Limb (tissue), 2 donors: ENCODE results near the gene PTPRN2.
"Not testable (repeated sequence)": the region's sequence is repeated elsewhere in the genome, so short reads cannot be mapped to it uniquely, and the experiment has no call there.

ENCODE experiments used
- DNase-seq, 2 donors: peaks; one replicate each; pipeline ENCODE4 v3.0.0-alpha.2; 2016; ENCODE audit errors: extremely low spot score in 2 of 2

Gene PTPRN2

DNA sequence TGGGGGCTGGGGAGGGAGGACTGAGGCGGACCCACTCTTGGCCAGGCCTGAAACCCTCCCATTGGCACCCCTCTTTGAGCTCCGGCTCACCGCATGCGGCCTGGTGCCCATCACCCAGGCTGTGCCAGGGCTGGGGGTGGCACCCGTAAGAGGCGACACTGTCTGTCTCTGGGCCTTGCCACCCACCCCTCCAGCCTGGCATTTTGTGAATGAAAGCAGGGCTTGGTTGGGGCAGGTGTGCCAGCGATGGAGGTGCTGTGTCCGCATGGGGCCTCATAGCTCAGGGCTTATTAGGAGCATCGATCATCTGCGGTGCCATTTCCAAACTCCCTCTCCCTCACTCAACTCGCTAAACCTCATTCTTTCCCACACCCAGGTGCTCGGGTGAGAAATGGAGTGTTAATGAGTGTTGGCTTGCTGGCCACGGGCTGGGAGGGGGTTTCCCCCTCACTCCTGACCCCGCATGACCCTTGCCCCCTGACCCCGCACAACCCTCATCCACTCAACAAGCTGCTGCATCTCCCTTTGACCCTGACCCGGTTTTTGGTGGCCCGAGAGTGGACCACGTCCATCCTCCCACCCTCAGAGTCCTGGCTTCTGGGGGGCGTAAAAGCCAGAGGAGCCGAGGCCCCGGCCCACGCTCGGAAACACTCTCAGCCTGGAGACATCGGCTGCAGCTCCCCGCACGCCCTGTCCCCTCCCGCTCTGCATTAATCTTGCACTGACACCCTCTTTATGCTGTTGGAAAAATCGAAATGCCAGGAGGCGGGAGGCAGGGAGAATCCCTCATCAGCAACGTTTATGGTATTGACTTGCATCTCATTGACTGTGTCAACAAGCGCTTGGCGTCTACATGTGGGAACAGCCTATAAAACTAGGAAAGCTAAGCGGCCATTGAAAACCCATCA is 1089.6 kb downstream of the PTPRN2 start:
- DNase-seq = peak in 1 of 2 donors; percentile 25

DNA sequence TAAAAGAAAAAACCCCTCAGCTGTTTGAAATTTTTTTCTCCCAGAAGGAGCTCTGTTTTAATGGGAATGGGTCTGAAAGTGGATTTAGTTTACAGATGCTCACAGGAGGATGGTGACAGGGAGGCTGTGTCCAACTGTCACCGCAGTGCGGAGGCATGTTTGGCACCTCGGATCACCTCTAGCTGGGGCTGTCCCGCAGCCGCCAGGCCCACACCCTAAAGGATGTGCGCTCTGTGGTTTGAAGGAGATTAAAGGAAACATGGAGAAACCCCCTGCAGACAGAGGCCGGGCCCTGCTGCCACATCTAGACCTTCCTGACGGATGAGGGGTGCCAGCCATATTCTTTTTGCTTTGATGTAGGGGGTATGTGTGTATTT is 1090.3 kb downstream of the PTPRN2 start:
- DNase-seq = no peak

DNA sequence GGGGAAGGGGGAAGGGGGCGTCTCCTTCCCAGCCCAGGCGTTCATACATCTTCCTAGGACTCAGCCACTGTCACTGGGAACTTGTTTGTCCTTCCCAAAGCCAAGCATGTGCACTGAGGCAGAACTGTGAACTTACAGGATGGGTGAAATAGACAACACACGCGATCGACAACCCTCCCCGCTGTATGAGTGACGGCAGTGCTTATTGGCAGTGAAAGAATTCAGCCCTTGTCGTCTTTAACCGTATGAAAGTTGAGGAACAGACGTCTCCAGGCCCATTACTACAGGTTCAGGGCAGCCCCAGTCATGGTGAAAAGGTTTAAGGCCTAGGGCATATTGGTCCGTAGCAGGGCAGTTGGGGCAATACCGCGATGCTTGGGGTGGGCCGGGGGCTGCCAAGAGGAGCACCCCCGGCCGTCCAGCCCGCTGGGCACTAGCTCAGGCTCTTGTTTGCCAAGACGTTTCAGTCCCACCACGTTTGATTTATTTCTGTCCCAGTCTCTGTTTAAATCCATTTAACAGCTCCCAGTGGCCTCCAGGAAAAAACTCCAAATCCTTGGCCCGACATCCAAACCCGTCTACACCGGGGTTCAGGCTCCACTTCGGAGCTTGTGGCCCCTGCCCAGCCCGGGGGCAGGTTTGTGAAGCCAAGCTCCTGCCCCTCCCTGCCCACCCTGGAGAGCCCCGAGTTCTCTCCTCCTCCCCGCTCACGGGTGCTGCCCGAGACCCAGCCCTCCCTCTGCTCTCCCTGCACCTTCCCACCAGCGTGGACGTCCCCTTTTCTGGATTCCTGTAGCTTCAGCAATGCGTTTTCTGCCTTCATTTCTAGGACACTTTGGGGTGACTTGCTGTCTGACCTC is 1091.0 kb downstream of the PTPRN2 start:
- DNase-seq = peak in 1 of 2 donors; percentile 19

DNA sequence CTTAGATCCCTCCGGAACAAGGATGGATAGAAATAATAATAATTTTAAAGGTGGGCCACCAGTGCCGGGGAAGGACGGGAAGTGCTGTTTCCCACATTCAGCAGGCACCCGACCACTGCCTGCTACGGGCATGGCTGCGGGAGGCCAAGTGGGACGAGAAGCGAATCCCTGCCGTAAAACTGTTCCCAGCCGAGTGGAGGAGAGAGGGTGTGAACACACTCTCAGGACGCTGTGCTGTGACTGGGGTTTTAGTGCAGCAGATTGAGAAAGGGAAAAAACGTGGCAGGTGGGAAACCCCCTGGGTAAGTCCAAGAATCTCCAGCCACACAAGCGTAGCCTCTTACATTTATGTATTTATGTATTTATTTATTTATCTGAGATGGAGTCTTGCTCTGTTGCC is 1092.0 kb downstream of the PTPRN2 start:
- DNase-seq = peak in 1 of 2 donors; percentile 7

DNA sequence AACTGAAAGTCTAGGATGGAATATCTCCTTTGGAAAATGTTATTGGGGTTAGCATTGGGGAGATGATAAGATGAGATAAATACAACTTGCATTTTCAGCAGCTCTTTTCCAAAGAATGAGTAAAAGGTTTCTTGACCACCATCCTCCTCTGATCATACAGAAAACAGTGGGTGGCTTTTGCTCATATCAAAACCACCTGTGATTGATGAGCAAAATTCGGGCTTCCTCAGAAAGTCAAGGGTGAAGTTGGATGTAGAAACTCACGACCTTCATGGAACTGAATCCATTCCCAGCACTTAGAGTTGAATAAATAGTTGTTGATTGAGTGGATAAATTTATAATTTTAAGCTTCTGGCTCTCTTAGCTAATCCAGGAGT is 1092.5 kb downstream of the PTPRN2 start:
- DNase-seq = no peak

DNA sequence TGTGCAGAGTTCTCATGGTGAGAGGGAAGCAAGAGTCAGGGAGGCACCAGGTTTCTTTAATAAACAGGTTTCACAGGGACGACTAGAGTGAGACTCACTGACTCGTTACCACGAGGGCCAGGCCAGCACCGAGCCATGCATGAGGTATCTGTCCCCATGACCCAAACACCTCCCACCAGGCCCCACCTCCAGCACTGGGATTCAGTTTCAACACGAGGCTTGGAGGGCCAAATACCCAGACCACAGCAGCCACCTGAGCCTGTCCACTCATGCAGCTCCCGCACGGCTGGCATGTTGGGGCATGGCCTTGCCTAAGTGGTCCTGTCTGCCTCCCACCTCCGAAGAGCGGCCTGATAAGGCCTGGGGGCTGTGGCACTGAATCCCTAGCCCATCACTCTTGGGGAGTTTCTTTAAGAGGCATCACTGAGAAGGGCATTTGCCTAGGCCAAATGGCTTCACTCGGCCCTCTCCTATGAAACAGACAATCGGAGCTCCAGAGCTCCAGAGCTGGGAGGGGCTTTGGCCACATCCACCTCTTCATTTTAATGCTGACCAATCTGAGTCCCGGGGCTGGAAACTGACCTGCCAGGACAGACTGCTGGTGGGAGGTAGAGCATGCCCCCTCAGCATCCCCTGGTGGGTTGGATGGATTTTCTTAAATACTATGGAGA is 1093.0 kb downstream of the PTPRN2 start:
- DNase-seq = peak in 1 of 2 donors; percentile 12

DNA sequence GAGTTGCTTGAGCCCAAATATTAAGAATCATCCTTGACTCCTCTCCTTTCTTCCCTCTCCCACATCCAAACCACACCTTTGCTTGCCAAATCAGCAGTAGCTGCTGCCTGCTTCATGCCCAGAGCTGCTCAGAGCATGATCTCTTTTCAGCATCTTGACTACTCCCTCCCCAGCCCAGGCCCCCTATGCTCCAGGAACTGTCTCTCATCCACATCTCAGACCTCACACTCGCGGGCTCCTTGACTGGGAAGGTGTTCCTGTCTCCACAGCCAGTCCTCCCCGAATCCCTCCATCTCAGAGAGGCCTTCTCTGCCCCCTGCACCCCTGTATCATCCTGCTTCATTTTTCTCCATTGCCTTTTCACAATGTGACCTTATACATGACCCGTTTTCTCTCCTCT is 1093.8 kb downstream of the PTPRN2 start:
- peak in 1 of 2 donors; percentile 9 for DNase-seq

DNA sequence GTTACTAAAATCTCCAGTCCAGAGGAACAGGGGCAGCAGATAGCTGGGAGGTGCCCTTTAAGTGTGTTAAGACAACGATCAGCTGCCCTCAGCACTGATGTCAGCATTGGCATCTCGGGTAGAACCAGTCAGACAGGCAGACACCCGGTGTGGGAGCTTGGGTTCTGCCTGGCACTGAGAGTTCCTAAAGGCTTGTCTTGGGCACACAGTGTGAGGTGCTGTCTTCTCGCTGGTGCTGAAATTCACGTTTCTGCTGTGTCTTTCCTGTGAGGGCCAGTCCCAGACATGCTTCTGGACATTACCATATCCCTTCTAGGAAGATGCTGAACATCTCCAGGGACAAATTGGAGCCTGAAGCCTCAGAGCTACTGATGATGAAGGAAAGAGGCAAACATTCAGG is 1094.6 kb downstream of the PTPRN2 start:
- peak in 1 of 2 donors; percentile 27 for DNase-seq

DNA sequence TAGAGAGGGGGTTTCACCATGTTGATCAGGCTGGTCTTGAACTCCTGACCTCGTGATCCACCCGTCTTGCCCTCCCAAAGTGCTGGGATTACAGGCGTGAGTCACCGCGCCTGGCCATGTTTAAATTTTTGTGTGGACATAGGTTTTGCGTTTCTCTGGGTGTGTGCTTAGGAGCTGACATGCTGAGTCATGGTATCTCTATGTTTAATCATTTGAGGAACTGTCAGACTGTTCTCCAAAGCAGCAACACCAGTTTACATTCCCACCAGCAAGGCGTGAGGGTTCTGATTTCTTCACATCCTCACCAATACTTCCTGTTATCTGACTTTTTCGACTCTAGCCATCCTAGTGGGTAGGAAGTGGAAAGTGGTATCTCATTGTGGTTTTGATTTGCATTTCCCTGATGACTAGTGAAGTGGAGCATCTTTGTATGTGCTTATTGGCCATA is 1097.1 kb downstream of the PTPRN2 start:
- DNase-seq = peak in 1 of 2 donors; percentile 8

DNA sequence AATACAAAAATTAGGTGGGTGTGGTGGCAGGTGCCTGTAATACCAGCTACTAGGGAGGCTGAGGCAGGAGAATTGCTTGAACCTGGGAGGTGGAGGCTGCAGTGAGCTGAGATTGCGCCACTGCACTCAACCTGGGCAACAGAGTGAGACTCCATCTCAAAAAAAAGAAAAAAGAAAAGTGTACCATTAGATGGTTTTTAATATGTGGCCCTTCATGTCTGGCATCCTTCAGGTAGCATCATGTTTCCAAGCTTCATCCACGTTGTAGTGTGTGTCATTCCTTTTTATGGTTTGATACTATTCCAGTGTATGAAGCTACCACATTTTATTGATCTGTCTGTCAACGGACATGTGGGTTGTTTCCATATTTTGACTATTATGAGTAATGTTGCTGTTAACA is 1097.8 kb downstream of the PTPRN2 start:
- DNase-seq = not testable (repeated sequence)
